Smooth muscle cell (in vitro differentiated cells): ENCODE data around the gene CMPK1. TPM values are rescaled to one million over a fixed set of nuclear protein-coding genes. Genes with fewer than 3 reads are reported as not detected.

Experiments
- DNase-seq: peaks from one replicate; lab custom pipeline; 2025; ENCODE audit not compliant: unreplicated experiment; lab: John Stamatoyannopoulos, UW
- H2AFZ ChIP-seq: fragments of 200-600 bp; sonication (generic); 2 replicates; pipeline ENCODE4 v1.6.0; 2016; ENCODE audit warnings: antibody characterized with exemption, low read depth, mild to moderate bottlenecking
- H3F3A ChIP-seq: fragments of 200-600 bp; sonication (generic); 2 replicates; pipeline ENCODE4 v1.6.0; 2017; ENCODE audit warnings: antibody characterized with exemption, low read depth
- H3K27ac ChIP-seq: fragments of 200-600 bp; sonication (generic); 2 replicates; pipeline ENCODE4 v1.5.1; 2016; ENCODE audit warnings: low read depth, mild to moderate bottlenecking
- H3K27me3 ChIP-seq: fragments of 200-600 bp; sonication (generic); 2 replicates; pipeline ENCODE4 v1.6.1; 2016; ENCODE audit warnings: low read depth, mild to moderate bottlenecking
- H3K36me3 ChIP-seq: fragments of 200-600 bp; sonication (generic); 2 replicates; pipeline ENCODE4 v1.5.1; 2016; ENCODE audit warnings: low read depth
- H3K4me1 ChIP-seq: fragments of 200-600 bp; sonication (generic); 2 replicates; pipeline ENCODE4 v1.5.1; 2016; ENCODE audit warnings: low read depth
- H3K4me2 ChIP-seq: fragments of 200-600 bp; sonication (generic); 2 replicates; pipeline ENCODE4 v1.6.0; 2016; ENCODE audit warnings: mild to moderate bottlenecking
- H3K4me3 ChIP-seq: fragments of 200-600 bp; sonication (generic); 2 replicates; pipeline ENCODE4 v1.5.1; 2016; ENCODE audit warnings: mild to moderate bottlenecking
- H3K79me2 ChIP-seq: fragments of 200-600 bp; sonication (generic); 2 replicates; pipeline ENCODE4 v1.6.0; 2016; ENCODE audit warnings: low read depth, mild to moderate bottlenecking
- H3K9ac ChIP-seq: fragments of 200-600 bp; sonication (generic); 2 replicates; pipeline ENCODE4 v1.6.0; 2016; ENCODE audit warnings: low read depth
- H3K9me3 ChIP-seq: fragments of 200-600 bp; sonication (generic); replicated peaks from 2 replicates; pipeline ENCODE4 v1.5.1; 2016; ENCODE audit warnings: low read depth
- H4K20me1 ChIP-seq: fragments of 200-600 bp; sonication (generic); 2 replicates; pipeline ENCODE4 v1.6.0; 2016; ENCODE audit warnings: low read depth
- CTCF ChIP-seq: fragments of 200-600 bp; sonication (generic); IDR thresholded peaks from 2 replicates; pipeline ENCODE4 v1.5.1; 2017; ENCODE audit warnings: borderline replicate concordance, mild to moderate bottlenecking, antibody characterized with exemption; ENCODE audit not compliant: insufficient read depth, poor library complexity, severe bottlenecking
- WGBS: methylation state at CpG from one replicate; pipeline ENCODE4 v1.1.7; 2016; ENCODE audit warnings: low lambda C conversion rate; 5-methylcytosine and 5-hydroxymethylcytosine counted together
- polyA plus RNA-seq: library from polyadenylated mRNA; unstranded; fragments of >200 nt; fragmentation: Nextera tagmentation; extraction: Ambion mirVana; gene quantifications from 2 replicates; pipeline ENCODE4 v1.2.1, GENCODE V29; 2016
- total RNA-seq: library from RNA; depleted of rRNA; stranded (reverse); fragments of >200 nt; gene quantifications from 2 replicates; pipeline ENCODE4 v1.2.3, GENCODE V29; 2014

The CMPK1 gene
- total and polyA plus RNA-seq, 2 experiments from 2014 or later: 75.5 to 105 TPM

- no peak overlapping the region for H3K4me2 ChIP-seq
- no peak overlapping the region for H3K27ac ChIP-seq
- H3K9ac ChIP-seq: no peak overlapping the region
- 73% methylated on average over 5 of the region's 5 CpGs for WGBS
- no peaks in the 10 kb centered on the region for H4K20me1 ChIP-seq
- H3K36me3 ChIP-seq: no peaks in the 10 kb centered on the region
- no peak overlapping the region for H3K4me3 ChIP-seq
- no peak overlapping the region for H2AFZ ChIP-seq
- H3K4me1 ChIP-seq: no peaks in the 10 kb centered on the region
- no peaks in the 10 kb centered on the region for H3F3A ChIP-seq
- no peak for TF ChIP-seq CTCF
- no peaks in the 10 kb centered on the region for H3K9me3 ChIP-seq
- H3K79me2 ChIP-seq: no peaks in the 10 kb centered on the region
- peaks cover 83% of the 10 kb centered on the region for H3K27me3 ChIP-seq
- no peak for DNase-seq
These were observed 59.6 kb downstream of the CMPK1 start for GRCh38 chr1:47393141-47393540.

GRCh38 chr1:47395433-47395832 lies 61.8 kb downstream of the CMPK1 start:
- TF ChIP-seq CTCF: no peak
- 82% methylated on average over 3 of the region's 3 CpGs for WGBS
- no peaks in the 10 kb centered on the region for H3F3A ChIP-seq
- no peak overlapping the region for H3K9ac ChIP-seq
- H2AFZ ChIP-seq: no peak overlapping the region
- H3K9me3 ChIP-seq: no peaks in the 10 kb centered on the region
- H3K36me3 ChIP-seq: no peaks in the 10 kb centered on the region
- no peaks in the 10 kb centered on the region for H4K20me1 ChIP-seq
- H3K4me2 ChIP-seq: no peak overlapping the region
- H3K4me3 ChIP-seq: no peak overlapping the region
- H3K79me2 ChIP-seq: no peaks in the 10 kb centered on the region
- H3K27me3 ChIP-seq: peaks cover 97% of the 10 kb centered on the region
- no peak overlapping the region for H3K27ac ChIP-seq
- H3K4me1 ChIP-seq: no peaks in the 10 kb centered on the region
- DNase-seq: no peak

- Histone ChIP-seq H3K27me3 (peaks cover 99% of the 10 kb centered on the region), H3K4me3 (no peak overlapping the region), H3K9me3 (no peaks in the 10 kb centered on the region), H3K36me3 (no peaks in the 10 kb centered on the region), H3F3A (no peaks in the 10 kb centered on the region), H3K9ac (no peak overlapping the region), H3K4me2 (no peak overlapping the region), H3K27ac (no peak overlapping the region), H3K4me1 (no peaks in the 10 kb centered on the region), H3K79me2 (no peaks in the 10 kb centered on the region), H2AFZ (no peak overlapping the region), H4K20me1 (no peaks in the 10 kb centered on the region)
- 93% methylated on average over 6 of the region's 6 CpGs for WGBS
- TF ChIP-seq CTCF: no peak
- no peak for DNase-seq
These were observed 63.1 kb downstream of the CMPK1 start for GRCh38 chr1:47396671-47397196.

GRCh38 chr1:47399138-47399845 lies 65.7 kb downstream of the CMPK1 start:
- TF ChIP-seq CTCF: no peak
- Histone ChIP-seq H3K27ac (no peak overlapping the region), H3K79me2 (no peaks in the 10 kb centered on the region), H3K9me3 (no peaks in the 10 kb centered on the region), H3K27me3 (peaks cover 92% of the 10 kb centered on the region), H4K20me1 (no peaks in the 10 kb centered on the region), H3K4me1 (no peaks in the 10 kb centered on the region), H3K4me3 (no peak overlapping the region), H3F3A (no peaks in the 10 kb centered on the region), H3K4me2 (no peak overlapping the region), H3K36me3 (no peaks in the 10 kb centered on the region), H3K9ac (no peak overlapping the region), H2AFZ (no peak overlapping the region)
- WGBS: 86% methylated on average over 4 of the region's 4 CpGs
- DNase-seq: no peak
